ENCODE results near the gene LPAR6. TPM values are rescaled to one million over a fixed set of nuclear protein-coding genes. Genes with fewer than 3 reads are reported as not detected.

The LPAR6 gene
- total RNA-seq, 1 donor from 2014 or later, result 30.9 TPM

- Histone ChIP-seq H3K36me3 (no peaks in the 10 kb centered on the region), H3K9me3 (no peaks in the 10 kb centered on the region), H3K27me3 (no peaks in the 10 kb centered on the region), H3K27ac (peak overlapping the region; percentile 68), H3K4me1 (peaks cover 39% of the 10 kb centered on the region), H3K4me3 (peak overlapping the region; percentile 19)
- TF ChIP-seq CTCF (IDR thresholded peaks at IDR 0.05), result no peak
- DNase-seq (no peak), ATAC-seq (peak; percentile 77)
- intact Hi-C loops (cut with DNase I), result no loop called here
Observed at GRCh38 chr13:48403151-48403631, 9.7 kb downstream of the LPAR6 start.

- Histone ChIP-seq H3K9me3 (no peaks in the 10 kb centered on the region), H3K27me3 (no peaks in the 10 kb centered on the region), H3K4me3 (no peak overlapping the region), H3K27ac (no peak overlapping the region), H3K4me1 (peaks cover 42% of the 10 kb centered on the region), H3K36me3 (no peaks in the 10 kb centered on the region)
- DNase-seq (no peak), ATAC-seq (no peak)
- TF ChIP-seq CTCF (IDR thresholded peaks at IDR 0.05), result no peak
- intact Hi-C loops (cut with DNase I), result no loop called here
Observed at GRCh38 chr13:48402325-48402932, 10.5 kb downstream of the LPAR6 start.

- Histone ChIP-seq H3K4me3 (no peak overlapping the region), H3K4me1 (peaks cover 42% of the 10 kb centered on the region), H3K27ac (peak overlapping the region; percentile 60), H3K36me3 (no peaks in the 10 kb centered on the region), H3K9me3 (no peaks in the 10 kb centered on the region), H3K27me3 (no peaks in the 10 kb centered on the region)
- intact Hi-C loops (cut with DNase I), result no loop called here
- DNase-seq (no peak), ATAC-seq (no peak)
- TF ChIP-seq CTCF (IDR thresholded peaks at IDR 0.05), result no peak
Observed at GRCh38 chr13:48401480-48401879, 11.4 kb downstream of the LPAR6 start.

- DNase-seq (no peak), ATAC-seq (peak; percentile 84)
- no peaks in the 10 kb centered on the region for H3K9me3 ChIP-seq
- H3K27me3 ChIP-seq, result no peaks in the 10 kb centered on the region
- peaks cover 41% of the 10 kb centered on the region for H3K4me1 ChIP-seq
- no peaks in the 10 kb centered on the region for H3K36me3 ChIP-seq
- no peak overlapping the region for H3K4me3 ChIP-seq
- peak overlapping the region; percentile 60 for H3K27ac ChIP-seq
- TF ChIP-seq CTCF (IDR thresholded peaks at IDR 0.05), result no peak
- intact Hi-C loops (cut with DNase I), result no loop called here
Observed at GRCh38 chr13:48400850-48401291, 12.0 kb downstream of the LPAR6 start.

- Histone ChIP-seq H3K4me1 (peaks cover 38% of the 10 kb centered on the region), H3K27ac (peak overlapping the region; percentile 60), H3K4me3 (no peak overlapping the region), H3K9me3 (no peaks in the 10 kb centered on the region), H3K36me3 (no peaks in the 10 kb centered on the region), H3K27me3 (no peaks in the 10 kb centered on the region)
- ATAC-seq (no peak), DNase-seq (no peak)
- TF ChIP-seq CTCF (IDR thresholded peaks at IDR 0.05), result no peak
- intact Hi-C loops (cut with DNase I), result no loop called here
Observed at GRCh38 chr13:48400090-48400694, 12.7 kb downstream of the LPAR6 start.
